ENCODE data around the gene FAM110C. TPM values are rescaled to one million over a fixed set of nuclear protein-coding genes. Genes with fewer than 3 reads are reported as not detected.
A peak's percentile ranks its signal among the peaks of the same experiment; 100 is the strongest.
"Not testable (repeated sequence)": the region's sequence is repeated elsewhere in the genome, so short reads cannot be mapped to it uniquely, and the experiment has no call there.

FAM110C gene
- total RNA-seq, 1 donor from 2014 or later, result 9.2 TPM

DNA sequence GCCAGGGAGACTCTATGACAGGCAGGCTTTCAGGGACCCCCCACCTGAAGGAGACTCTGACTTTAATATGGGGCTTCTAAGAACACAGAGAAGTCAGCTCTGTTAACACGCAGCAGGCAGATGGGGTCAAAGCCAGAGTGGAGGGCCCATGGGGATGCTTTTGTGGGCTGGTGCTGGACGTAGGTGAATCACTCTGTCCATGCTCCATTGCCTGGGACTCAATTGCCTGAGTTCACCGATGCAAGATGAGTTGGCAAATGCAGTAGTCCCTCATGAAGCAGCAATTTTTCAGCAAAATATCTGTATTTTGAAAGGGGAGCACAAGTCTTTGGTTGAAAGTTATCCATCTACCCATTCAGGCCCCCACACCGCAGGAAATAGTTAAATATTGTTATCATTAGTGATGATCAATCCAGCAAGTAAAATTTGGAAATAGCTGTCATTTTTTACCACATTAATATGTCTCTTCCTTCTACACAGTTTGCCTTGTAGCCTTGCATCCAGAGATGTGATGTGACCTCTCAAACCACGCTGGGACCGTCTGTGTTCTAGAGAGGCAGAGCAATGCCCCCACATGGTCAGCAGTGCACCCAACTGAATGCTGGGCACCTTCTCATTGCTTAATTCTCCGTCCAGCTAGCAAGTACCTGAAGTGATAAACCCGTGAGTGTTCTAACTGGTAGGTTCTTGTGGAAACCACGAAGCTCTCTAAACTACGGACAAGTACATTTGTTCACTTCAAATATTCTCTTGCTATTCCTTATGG, 34.8 kb upstream of the FAM110C start:
- H3K36me3 ChIP-seq (ENCODE audit: control insufficient read depth, insufficient read depth, low read length), result no peaks in the 10 kb centered on the region
- TF ChIP-seq, protein P1, sequence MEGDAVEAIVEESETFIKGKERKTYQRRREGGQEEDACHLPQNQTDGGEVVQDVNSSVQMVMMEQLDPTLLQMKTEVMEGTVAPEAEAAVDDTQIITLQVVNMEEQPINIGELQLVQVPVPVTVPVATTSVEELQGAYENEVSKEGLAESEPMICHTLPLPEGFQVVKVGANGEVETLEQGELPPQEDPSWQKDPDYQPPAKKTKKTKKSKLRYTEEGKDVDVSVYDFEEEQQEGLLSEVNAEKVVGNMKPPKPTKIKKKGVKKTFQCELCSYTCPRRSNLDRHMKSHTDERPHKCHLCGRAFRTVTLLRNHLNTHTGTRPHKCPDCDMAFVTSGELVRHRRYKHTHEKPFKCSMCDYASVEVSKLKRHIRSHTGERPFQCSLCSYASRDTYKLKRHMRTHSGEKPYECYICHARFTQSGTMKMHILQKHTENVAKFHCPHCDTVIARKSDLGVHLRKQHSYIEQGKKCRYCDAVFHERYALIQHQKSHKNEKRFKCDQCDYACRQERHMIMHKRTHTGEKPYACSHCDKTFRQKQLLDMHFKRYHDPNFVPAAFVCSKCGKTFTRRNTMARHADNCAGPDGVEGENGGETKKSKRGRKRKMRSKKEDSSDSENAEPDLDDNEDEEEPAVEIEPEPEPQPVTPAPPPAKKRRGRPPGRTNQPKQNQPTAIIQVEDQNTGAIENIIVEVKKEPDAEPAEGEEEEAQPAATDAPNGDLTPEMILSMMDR (IDR thresholded peaks at IDR 0.05; ENCODE audit: insufficient read depth, low read length, severe bottlenecking), result no peak
- FAIRE-seq, result peak; percentile 70
- H3K27me3 ChIP-seq (ENCODE audit: control insufficient read depth, insufficient read depth, low read length), result peaks cover 4% of the 10 kb centered on the region
- no peak overlapping the region for H3K4me3 ChIP-seq (ENCODE audit: low read depth, low read length)
- no peak for DNase-seq (ENCODE audit: low read depth)

DNA sequence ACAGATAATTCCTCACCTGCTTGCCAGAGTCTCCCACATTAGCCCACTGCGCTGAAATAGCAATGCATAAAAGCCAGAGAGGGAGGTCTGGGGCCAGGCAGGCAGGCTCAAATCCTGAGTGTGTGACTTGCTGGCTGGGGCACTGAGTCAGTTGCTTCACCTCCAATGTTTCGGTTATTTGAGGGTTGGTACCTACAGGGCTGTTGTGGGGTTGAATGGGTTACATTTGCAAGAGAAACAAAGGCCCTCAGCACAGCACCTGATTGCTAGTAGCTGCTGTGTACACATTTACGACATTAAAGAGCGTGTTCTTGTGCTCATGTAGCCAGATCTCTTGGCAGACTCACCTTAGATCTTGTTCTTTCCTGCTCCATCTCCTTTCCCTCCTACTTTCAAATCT, 34.1 kb upstream of the FAM110C start:
- DNase-seq (ENCODE audit: low read depth), result no peak
- no peak for FAIRE-seq
- Histone ChIP-seq H3K27me3 (ENCODE audit: control insufficient read depth, insufficient read depth, low read length) (peaks cover 4% of the 10 kb centered on the region), H3K4me3 (ENCODE audit: low read depth, low read length) (no peak overlapping the region), H3K36me3 (ENCODE audit: control insufficient read depth, insufficient read depth, low read length) (no peaks in the 10 kb centered on the region)
- TF ChIP-seq, protein P1 (IDR thresholded peaks at IDR 0.05; ENCODE audit: insufficient read depth, low read length, severe bottlenecking), result no peak

DNA sequence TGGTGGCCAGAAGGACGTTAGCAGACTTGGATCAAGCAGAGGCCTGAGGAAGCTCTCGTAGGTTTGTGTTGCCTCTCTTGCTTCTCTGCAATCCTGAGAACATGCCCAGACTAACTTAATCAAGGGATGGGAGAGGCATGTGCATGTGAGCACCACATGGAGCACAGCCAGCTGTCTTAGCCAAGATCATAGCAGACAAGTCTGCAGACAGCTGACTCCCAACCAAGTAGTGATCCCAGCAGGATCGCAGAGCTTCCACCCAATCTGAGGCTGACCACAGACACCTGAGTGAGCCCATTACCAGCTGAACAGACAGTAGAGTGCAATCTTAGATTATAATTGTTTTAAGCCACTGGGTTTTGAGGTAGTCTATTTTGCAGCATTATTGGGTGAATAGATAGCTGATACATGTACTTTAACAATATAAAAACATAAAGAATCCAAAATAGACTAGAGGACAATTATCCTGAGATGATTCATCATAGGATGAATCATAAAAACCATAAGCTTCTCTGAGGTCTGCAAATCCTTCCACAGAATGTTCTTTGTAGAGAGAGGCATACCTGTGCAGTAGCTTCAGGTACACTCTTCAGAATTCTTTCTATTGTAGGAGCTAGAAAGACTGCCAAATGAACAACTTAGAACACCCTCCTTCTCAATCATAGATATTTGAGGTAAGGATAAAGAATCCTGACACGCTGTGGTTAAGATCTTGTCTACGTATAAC, 25.2 kb upstream of the FAM110C start:
- no peak for FAIRE-seq
- H3K27me3 ChIP-seq (ENCODE audit: control insufficient read depth, insufficient read depth, low read length), result no peaks in the 10 kb centered on the region
- H3K4me3 ChIP-seq (ENCODE audit: low read depth, low read length), result no peak overlapping the region
- peak; percentile 77 for DNase-seq (ENCODE audit: low read depth)
- TF ChIP-seq, protein P1 (IDR thresholded peaks at IDR 0.05; ENCODE audit: insufficient read depth, low read length, severe bottlenecking), result no peak
- H3K36me3 ChIP-seq (ENCODE audit: control insufficient read depth, insufficient read depth, low read length), result no peaks in the 10 kb centered on the region

DNA sequence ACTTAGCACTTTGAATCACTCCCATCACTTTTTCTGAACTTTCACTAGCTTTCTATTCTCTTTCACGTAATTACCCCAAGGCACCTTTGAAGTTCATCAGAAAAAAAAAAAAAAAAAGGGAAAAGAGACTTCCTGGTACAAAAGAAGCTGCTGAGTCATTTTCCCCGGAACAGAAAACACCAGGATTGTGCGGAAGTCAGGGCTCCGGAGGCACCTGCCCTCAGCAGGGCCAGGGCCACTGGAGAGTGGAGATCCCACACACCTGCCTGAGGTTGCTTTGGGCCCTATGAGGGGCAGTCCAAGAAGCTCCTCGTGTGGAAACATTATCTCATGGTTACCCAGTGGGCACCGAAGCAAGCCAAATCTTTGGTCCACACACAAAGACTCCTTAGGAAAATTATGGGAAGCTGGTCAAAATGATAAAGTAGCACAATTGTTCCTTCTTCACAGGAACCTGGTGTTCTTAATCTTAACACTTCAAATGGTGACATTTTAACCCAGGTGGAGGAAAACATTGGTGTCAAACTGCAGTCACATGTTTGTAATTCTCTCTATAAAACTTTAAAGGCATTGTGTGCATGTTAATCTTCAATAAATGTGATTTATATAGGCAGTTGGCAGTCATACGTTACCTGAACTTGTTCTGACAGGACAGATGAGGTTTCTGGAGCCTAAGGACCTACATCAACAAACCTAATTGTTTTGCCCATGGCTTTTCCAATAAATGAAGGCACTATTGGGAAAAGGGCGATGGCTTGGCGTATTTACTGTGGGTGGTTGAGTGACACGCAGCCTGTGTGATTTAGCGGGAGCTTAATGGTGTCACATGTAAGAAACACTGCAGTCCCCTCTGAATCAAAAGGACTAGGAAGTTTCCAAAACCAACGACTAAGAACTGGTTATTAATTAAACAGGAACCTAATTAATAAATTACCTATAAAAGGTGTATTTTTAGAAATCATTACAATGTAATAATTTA, 23.4 kb upstream of the FAM110C start:
- peak; percentile 70 for DNase-seq (ENCODE audit: low read depth)
- Histone ChIP-seq H3K27me3 (ENCODE audit: control insufficient read depth, insufficient read depth, low read length) (no peaks in the 10 kb centered on the region), H3K36me3 (ENCODE audit: control insufficient read depth, insufficient read depth, low read length) (no peaks in the 10 kb centered on the region), H3K4me3 (ENCODE audit: low read depth, low read length) (no peak overlapping the region)
- TF ChIP-seq, protein P1 (IDR thresholded peaks at IDR 0.05; ENCODE audit: insufficient read depth, low read length, severe bottlenecking), result no peak
- FAIRE-seq, result no peak

DNA sequence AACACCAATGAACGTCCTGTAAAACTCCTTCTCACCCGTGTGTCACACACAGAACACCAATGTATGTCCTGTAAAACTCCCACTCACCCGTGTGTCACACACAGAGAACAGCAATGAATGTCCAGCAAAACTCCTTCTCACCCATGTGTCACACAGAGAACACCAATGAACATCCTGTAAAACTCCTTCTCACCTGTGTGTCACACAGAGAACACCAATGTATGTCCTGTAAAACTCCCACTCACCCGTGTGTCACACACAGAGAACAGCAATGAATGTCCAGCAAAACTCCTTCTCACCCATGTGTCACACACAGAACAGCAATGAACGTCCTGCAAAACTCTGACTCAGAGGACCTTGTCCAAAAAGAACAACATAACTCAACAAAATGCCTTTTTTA, 22.3 kb upstream of the FAM110C start:
- H3K27me3 ChIP-seq (ENCODE audit: control insufficient read depth, insufficient read depth, low read length); H3K4me3 ChIP-seq (ENCODE audit: low read depth, low read length); H3K36me3 ChIP-seq (ENCODE audit: control insufficient read depth, insufficient read depth, low read length): not testable (repeated sequence)
- FAIRE-seq, result peak; percentile 88
- DNase-seq (ENCODE audit: low read depth), result peak; percentile 77

Data from bronchial epithelial cell (primary cell).